DND-41 (cell line): ENCODE results near the gene TBC1D3I.

ENCODE experiments used
- CTCF ChIP-seq: IDR thresholded peaks from 2 replicates; pipeline ENCODE4 v1.5.1; 2012; ENCODE audit warnings: borderline replicate concordance, low read length, moderate library complexity, mild to moderate bottlenecking; ENCODE audit not compliant: poor library complexity, severe bottlenecking; ENCODE audit errors: extremely low read depth
- EZH2 ChIP-seq: IDR thresholded peaks from 3 replicates; pipeline ENCODE4 v1.6.1; 2012; ENCODE audit warnings: borderline replicate concordance, low read depth, mild to moderate bottlenecking, moderate library complexity, low read length, inconsistent platforms; ENCODE audit not compliant: severe bottlenecking

GRCh38 chr17:36212272-36212605 lies 52.1 kb downstream of the TBC1D3I start:
- TF ChIP-seq CTCF (no peak), EZH2 (no peak)
